Epithelial cell of proximal tubule (primary cell): ENCODE data around the gene MAP3K7CL. TPM values are rescaled to one million over a fixed set of nuclear protein-coding genes. Genes with fewer than 3 reads are reported as not detected.

ENCODE experiments used
- DNase-seq: peaks from one replicate; pipeline ENCODE4 v3.0.0-alpha.2; 2011; ENCODE audit warnings: low read depth
- H3K4me3 ChIP-seq: 2 replicates; pipeline ENCODE4 v1.5.1; 2011; ENCODE audit warnings: low read depth, mild to moderate bottlenecking, low read length
- total RNA-seq: library from RNA; depleted of rRNA; stranded (reverse); fragments of >200 nt; gene quantifications from 2 replicates; pipeline ENCODE4 v1.2.3, GENCODE V29; 2015
- TF ChIP-seq, protein P1 (sequence below): conservative IDR thresholded peaks from 2 replicates; pipeline ENCODE4 v1.5.1; 2012; ENCODE audit warnings: low read depth, mild to moderate bottlenecking, low read length

The MAP3K7CL gene
- total RNA-seq, 1 donor from 2014 or later: 0.92 TPM

DNA sequence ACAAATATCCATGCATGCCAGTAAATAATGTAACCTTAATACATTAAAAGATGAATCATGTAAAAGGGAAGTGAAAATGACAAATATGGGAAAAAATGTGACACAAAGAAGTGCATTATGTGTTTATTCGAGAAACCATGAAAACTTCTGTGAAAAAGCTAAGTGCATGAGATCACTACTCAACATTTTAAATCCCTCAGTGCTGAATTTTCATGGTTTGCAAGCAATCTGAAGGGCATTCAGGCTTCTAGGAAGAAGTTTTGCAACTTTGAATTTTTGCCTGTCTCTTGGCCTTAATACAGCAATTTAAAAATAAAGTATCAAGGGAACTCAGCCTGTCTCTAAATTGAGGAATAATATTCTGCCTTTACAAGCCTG, 78.2 kb downstream of the MAP3K7CL start:
- no peak for DNase-seq

DNA sequence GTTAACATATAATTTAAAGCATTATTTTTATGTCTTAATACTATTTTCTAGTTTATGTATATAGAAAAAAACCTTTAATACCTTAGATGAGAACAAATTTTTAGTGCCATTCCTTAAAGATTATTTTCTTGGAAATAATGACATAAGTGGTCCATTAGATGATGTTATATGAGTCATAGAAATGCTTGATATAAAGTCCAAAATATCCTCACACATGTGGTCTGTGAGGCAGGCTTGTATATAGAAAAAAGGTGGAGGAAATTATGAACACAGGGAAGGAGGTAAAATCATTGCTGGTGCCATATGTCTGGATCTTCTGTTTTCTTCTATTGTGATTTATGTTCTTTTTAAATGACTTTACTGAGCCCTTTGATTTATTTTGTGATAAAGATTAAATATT, 79.3 kb downstream of the MAP3K7CL start:
- no peak for DNase-seq
- no peak overlapping the region for H3K4me3 ChIP-seq
- TF ChIP-seq, protein P1, sequence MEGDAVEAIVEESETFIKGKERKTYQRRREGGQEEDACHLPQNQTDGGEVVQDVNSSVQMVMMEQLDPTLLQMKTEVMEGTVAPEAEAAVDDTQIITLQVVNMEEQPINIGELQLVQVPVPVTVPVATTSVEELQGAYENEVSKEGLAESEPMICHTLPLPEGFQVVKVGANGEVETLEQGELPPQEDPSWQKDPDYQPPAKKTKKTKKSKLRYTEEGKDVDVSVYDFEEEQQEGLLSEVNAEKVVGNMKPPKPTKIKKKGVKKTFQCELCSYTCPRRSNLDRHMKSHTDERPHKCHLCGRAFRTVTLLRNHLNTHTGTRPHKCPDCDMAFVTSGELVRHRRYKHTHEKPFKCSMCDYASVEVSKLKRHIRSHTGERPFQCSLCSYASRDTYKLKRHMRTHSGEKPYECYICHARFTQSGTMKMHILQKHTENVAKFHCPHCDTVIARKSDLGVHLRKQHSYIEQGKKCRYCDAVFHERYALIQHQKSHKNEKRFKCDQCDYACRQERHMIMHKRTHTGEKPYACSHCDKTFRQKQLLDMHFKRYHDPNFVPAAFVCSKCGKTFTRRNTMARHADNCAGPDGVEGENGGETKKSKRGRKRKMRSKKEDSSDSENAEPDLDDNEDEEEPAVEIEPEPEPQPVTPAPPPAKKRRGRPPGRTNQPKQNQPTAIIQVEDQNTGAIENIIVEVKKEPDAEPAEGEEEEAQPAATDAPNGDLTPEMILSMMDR: no peak

More for the DNA sequence above, 78.2 kb downstream of the MAP3K7CL start:
- no peak overlapping the region for H3K4me3 ChIP-seq
- TF ChIP-seq, protein P1: no peak

DNA sequence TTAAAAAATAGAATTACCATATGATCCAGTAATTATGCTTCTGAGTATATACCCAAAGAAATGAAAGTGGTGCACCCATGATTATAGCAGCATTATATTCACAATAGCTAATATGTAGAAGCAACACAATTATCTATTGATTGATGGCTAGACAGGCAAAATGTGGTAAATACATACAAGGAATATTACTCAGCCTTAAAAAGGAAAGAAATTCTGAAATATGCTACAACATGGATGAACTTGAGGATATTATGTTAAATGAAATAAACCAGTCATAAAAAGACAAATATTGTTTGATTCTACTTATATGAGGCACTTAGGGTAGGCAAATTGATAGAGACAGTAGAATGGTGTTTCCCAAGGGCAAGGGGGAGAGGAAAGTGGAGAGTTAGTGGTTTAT, 80.8 kb downstream of the MAP3K7CL start:
- DNase-seq: no peak
- TF ChIP-seq, protein P1: no peak
- no peak overlapping the region for H3K4me3 ChIP-seq

DNA sequence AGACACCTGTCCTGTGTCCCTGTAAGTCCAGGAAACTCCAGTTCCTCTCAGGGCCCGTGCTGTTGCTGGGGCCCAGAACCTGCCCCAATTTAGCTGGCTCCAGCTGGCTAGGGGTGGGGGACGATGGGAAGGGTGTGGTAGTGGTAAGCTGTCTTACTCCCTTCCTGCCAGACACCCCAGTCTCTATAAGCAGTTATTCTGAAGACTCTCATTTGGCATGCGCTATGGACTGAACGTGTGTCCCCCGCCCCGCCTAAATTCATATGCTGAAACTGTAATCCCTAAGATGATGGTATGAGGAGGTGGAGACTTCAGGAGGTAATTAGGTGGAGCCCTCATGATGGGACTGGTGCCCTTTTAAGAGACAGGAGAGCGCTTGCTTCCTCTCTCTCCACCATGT, 82.0 kb downstream of the MAP3K7CL start:
- TF ChIP-seq, protein P1: no peak
- no peak for DNase-seq
- no peak overlapping the region for H3K4me3 ChIP-seq

DNA sequence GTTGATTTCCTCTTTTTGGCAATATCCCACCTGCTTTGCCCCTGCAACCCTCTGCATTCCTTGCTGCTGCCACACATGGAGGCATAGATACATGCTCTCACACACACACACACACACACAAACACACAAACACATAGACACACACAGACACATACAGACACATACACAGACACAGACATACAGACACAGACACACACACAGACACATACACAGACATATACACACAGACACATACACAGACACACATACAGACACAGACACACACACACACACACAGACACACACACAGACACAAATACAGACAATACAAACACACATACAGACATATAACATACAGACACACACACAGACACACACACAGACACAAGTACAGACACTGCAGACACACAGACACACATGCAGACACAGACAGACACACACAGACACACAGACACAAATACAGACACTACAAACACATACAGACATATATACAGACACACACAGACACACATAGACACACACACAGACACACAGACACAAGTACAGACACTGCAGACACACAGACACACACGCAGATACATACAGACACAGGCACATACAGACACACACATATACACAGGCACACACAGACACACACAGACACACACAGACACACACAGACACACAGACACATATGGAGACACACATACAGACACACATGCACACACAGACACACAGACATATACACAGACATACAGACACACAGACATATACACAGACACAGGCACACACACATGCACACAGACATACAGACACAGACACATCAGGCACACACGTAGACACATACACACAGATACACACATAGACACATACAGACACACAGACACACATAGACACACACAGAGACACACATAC, 83.3 kb downstream of the MAP3K7CL start:
- no peak for DNase-seq
- no peak overlapping the region for H3K4me3 ChIP-seq
- TF ChIP-seq, protein P1: no peak

DNA sequence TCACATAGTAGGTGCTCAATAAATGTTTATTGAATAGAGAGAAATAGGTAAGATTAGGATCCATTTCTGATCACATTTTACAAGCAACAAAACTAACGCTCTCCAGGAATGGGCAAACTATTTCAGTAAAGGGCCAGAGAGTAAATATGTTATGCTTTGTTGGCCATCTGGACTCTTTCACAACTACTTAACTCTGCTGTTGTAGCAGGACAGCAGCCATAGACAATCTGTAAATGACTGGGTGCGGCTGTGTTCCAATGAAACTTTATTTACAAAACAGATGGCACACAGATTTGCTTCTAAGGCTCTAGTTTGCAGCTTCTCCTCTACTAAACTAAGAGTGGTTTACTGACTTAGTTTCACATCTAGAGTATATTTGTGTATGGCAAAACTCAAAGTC, 85.3 kb downstream of the MAP3K7CL start:
- TF ChIP-seq, protein P1: no peak
- DNase-seq: no peak
- no peak overlapping the region for H3K4me3 ChIP-seq

DNA sequence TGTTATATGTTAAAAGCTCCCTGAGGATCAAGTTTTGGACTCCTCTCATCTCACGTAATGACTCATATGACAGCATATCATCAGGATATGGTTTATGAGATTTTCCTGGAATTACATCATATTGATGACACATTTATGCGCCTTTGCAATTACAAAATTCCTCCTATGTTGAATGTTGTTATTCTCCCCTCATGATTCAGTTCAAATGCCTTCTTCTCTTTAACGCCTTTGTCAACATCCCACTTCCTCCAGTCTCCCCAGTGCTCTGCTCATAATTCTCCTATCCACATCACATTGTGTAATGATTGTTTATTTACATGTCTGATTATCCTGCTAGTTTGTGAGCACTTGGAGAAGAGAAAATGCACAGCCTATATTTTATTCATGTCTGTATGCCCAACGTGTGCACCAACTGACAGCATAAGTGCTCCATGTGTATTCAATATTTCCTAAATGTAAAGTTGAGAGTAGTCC, 87.4 kb downstream of the MAP3K7CL start:
- no peak overlapping the region for H3K4me3 ChIP-seq
- TF ChIP-seq, protein P1: no peak
- DNase-seq: no peak
